Hematopoietic multipotent progenitor cell treated with erythropoietin and hydrocortisone succinate and interleukin-3 and kit ligand, for 17 days (in vitro differentiated cells): ENCODE measurements around the gene CACNA1E.

ENCODE experiments used
- DNase-seq: peaks from one replicate; pipeline ENCODE4 v3.0.0-alpha.2; 2015; ENCODE audit warnings: low spot score

The CACNA1E gene

GRCh38 chr1:181704546-181704945 lies 221.2 kb downstream of the CACNA1E start:
- DNase-seq, result no peak

- DNase-seq, result no peak
Observed at GRCh38 chr1:181711820-181712219, 228.5 kb downstream of the CACNA1E start.

- no peak for DNase-seq
Observed at GRCh38 chr1:181712711-181713110, 229.4 kb downstream of the CACNA1E start.

DNA sequence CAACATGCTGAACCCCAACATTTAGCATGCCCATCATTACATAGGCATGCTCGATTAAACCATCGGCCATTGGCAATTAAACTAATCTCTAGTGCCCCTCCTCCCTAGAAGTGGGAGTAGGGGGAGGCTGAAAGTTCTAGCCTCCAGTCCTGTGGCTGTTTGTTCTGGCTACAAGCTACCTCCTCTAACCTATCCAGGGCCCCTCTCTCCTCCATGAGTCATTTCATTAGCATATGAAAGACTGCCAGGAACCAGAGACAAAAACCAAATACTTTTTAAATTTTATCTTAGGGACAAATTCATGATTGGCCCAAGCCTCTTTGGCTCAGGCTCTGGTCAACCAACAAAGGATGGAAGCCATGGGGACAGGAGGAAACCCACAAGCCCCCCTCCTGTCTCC lies 231.1 kb downstream of the CACNA1E start:
- DNase-seq, result no peak

GRCh38 chr1:181718034-181718433 lies 234.7 kb downstream of the CACNA1E start:
- no peak for DNase-seq

DNA sequence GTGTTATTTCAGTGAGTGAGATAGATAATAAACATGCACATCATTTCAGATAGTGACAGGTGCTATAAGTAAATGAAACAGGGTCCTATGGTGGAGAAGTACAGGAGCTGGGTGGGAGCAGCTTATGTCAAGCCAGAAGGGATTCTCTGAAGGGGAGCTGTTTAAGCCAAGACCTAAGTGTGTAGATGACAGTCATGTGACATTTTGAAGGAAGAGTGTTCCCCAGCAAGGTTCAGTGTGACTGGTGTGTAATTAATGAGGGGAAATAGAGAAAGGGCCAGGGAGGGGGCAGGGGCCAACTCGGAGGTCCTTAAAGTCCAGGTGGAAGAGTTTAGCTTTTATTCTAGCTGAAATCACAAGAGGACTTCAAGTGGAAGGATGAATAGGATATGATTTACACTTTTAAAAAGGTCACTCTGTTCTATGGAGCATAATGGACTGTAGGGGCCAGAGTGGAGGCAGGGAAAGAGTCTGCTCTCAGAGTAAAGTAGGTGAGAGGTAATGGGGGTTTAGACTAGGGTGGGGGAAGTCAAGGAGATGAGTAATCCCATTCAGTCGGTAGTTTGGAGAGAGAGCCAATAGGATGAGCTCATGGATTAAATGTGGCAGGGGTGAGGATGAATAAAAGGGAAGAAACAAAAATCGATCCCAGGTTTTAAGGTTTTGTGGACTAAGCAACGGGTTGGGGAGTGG lies 243.1 kb downstream of the CACNA1E start:
- DNase-seq, result no peak

DNA sequence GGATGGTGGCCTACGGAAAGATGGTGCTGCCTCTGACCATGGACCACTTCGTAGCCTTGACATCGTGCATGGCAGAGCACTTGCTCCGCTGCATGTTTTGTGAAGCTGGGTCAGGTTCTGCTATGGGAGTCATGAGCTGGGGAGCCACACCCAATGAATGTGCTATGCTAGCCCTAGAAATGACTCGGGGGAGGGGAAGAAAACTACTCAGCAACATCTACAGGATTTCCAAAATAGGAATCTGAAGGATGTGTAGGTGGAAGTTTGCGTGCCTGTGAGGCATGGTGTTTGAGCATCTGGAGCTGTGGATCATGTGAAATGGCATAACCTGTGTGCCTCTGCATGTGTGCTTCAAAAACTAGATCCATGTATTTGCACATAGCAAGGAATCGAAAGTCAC lies 247.3 kb downstream of the CACNA1E start:
- no peak for DNase-seq

DNA sequence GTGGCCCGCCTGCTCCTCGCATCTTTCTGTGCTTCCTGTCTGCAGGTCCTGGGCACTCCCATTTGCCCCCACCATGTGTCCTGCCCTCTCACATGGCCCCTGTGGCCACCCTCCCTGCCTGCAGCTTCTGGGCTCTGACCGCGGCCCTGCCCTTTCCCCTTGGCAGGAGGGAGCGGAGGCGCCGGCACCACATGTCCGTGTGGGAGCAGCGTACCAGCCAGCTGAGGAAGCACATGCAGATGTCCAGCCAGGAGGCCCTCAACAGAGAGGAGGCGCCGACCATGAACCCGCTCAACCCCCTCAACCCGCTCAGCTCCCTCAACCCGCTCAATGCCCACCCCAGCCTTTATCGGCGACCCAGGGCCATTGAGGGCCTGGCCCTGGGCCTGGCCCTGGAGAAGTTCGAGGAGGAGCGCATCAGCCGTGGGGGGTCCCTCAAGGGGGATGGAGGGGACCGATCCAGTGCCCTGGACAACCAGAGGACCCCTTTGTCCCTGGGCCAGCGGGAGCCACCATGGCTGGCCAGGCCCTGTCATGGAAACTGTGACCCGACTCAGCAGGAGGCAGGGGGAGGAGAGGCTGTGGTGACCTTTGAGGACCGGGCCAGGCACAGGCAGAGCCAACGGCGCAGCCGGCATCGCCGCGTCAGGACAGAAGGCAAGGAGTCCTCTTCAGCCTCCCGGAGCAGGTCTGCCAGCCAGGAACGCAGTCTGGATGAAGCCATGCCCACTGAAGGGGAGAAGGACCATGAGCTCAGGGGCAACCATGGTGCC lies 249.1 kb downstream of the CACNA1E start:
- DNase-seq, result no peak

GRCh38 chr1:181733486-181733885 lies 250.2 kb downstream of the CACNA1E start:
- DNase-seq, result no peak

- DNase-seq, result no peak
Observed at GRCh38 chr1:181737056-181737455, 253.7 kb downstream of the CACNA1E start.

DNA sequence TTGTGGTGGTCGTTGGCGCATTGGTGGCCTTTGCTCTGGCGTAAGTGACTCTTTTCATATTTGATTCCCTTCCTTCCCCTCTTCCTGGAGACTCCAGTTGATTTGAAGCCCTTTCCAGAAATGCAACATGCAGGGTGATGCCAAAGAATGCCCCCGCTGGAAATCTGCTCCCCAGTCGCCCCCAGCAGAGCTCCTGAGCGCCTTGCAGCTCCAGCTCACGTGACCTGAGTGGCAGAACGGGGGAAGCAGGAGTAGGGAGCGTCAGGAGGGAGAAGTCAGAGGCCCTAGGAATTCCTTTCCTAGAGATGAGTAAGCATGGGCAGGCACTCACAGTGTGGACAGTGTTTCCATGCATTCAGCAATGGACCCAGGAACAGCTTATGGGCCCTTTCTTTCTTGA lies 255.9 kb downstream of the CACNA1E start:
- DNase-seq, result no peak

GRCh38 chr1:181742426-181742825 lies 259.1 kb downstream of the CACNA1E start:
- DNase-seq, result no peak

- no peak for DNase-seq
Observed at GRCh38 chr1:181743878-181744312, 260.6 kb downstream of the CACNA1E start.

- DNase-seq, result no peak
Observed at GRCh38 chr1:181746224-181746623, 262.9 kb downstream of the CACNA1E start.

DNA sequence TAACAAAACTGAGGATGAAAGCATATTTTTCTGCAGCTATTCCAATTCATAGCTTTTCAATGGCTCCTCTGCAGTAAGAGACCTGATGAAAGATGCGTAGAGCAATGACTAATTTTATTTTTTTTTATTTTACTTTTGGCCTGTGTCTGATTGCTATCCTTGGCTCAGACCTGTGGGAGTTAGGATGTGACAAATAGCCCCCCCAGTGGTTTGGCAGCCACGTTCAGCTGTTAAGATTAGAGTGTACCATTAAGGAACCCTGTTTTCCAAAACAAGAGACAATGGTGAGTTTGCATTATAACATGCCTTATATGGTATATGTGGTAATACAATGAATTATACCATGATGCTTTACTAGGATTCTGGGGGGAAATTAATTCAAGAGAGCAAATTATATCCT lies 264.7 kb downstream of the CACNA1E start:
- no peak for DNase-seq

DNA sequence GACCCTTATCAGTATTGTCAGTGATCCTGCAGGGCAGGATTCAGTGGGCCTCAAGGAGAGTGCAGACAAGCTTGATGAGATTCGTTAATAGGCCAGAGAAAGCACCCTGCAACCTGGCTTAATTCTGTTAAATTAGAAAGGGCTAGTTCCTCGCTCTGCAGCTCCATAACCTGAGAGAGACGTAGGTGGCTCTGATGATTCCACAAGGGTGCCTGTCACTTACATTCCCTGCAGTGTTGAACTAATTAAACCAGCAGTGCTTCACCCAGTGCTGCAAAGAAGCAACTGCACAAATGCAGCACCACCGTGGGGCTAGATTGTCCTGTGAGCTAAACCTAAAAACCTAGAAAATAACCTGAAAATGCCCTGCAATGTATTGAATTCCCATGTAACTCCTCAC lies 270.8 kb downstream of the CACNA1E start:
- no peak for DNase-seq

DNA sequence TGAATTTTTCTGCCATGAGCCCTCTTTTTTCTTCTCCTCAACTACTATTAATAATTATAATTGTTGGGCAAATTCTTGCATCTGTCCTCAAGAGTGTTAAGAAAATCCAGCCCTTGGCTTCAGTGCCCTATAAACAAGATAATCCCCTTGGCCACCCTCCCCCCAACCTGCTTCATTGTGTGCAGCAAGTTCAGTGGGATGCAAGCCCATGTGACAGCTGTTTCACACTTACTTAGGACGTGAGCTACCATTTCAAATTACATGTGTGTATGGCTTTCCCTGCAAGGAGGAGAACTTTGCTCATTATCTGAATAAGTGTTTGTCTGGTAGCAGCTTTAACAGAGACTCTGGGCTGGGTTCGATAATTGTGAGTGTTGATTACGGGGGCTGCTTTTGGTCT lies 276.2 kb downstream of the CACNA1E start:
- no peak for DNase-seq

DNA sequence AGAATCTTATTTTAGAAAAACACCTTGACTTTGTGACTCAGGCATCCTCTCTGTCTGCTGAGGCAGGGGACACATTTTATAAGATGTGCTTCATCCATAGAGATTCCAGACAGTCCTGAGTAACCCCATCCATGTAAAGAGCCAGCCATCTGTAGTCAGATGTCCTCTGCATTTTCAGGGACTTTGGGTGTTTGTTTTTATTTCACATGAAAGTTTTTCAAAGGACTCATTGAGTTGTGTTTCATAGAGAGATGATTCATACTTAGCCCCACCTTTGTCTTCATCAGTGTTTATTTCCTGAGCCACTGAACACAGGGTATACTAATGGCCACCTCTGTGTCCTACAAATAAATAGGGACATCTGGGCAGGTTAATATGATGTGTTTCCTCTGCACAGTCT lies 280.4 kb downstream of the CACNA1E start:
- DNase-seq, result no peak

DNA sequence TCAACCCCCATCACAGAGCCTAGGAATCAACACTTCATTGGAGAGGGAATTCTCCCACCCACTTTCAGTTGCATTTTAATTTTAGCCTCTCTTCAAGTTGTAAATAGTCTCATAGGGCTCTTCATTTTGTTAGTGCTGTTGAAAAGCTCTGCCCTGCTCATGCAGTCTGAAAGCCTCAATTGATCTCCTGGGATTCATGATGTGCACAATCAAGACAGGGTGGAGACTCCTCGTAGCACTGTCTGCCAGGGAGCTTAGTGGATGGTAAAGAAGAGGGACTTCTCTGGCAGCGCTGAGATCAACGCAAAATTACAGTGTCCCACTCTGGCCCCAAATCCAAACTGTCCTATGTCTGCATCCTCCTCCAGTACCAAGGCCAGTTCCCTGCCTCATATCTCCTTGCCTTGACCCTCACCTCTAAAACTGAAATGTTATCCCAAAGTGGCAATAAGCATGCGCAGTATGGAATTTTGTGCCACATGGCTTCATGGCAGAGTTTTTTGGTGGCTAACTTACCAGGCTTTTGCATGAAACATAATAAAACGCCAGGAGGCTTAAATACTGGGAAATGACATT lies 282.2 kb downstream of the CACNA1E start:
- DNase-seq, result no peak

DNA sequence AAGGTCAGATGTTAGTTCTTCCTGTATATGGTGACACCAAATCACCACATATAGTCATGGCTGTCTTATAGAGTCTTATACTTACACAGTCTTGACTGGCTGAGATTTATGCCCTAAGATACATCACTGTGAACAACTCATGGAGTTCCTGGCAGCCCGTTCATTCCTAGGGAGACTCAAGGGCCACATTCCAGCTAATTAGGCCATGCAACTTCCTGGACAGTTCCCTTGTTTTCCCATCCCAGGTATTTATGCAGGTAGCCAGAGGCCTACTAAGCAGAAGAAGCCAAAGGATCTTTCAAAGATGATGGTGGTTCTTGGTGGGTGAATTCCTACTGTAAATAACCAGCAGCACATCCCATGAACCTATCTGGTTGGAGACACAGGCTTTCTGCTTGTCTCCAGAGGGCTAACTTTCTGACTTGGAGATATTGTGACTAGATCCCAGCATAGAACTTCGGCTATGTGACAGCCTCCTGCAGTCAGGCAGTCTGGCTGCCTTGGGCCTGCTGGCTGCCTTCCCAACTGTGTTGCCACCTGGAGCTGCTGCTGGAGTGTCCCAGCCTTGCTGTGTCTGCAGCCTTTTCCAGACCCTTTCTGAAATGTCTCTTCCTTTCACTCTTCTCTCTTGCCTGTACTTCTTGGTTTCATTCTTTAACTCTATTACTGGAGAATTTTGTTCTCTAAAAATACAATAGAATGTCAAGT lies 283.8 kb downstream of the CACNA1E start:
- DNase-seq, result no peak

- no peak for DNase-seq
Observed at GRCh38 chr1:181768211-181768929, 285.1 kb downstream of the CACNA1E start.

DNA sequence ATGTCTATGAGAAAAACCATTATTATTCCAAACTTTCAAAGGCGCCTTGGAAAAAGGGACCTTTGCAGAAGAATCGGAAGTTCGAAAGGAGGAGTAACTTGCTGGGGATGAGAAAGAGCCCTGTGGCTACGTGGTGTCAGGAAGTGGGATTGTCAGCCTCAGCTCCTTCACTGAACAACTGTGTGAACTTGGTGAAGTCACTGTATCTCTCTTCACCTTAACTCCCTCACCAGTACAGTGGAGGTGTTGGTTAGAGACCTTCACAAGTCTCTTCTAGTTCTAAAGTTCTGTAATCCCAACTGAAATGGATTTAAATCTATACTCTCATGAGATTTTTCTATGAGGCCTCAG lies 285.6 kb downstream of the CACNA1E start:
- DNase-seq, result no peak
